ENCODE results near the gene DYNC1I1. TPM values are rescaled to one million over a fixed set of nuclear protein-coding genes. Genes with fewer than 3 reads are reported as not detected.
A peak's percentile ranks its signal among the peaks of the same experiment; 100 is the strongest.

DYNC1I1 gene
- total and polyA plus RNA-seq, 2 experiments from 2014 or later, result 1.4 to 4.1 TPM

DNA sequence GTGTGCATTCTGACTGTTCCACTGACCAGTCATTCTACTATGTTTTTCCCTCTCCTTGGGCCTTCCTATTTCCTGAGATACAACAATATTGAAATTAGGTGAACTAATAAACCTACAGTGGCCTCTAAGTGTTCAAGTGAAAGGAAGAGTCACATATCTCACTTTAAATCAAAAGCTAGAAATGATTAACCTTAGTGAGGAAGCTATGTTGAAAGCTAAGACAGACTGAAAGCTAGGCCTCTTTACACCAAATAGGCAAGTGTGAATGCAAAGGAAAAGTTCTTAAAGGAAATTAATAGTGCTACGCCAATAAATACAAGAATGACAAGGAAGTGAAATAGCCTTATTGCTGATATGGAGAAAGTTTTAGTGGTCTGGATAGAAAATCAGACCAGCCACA, 5.7 kb upstream of the DYNC1I1 start (continued):
- TF ChIP-seq, protein P1, sequence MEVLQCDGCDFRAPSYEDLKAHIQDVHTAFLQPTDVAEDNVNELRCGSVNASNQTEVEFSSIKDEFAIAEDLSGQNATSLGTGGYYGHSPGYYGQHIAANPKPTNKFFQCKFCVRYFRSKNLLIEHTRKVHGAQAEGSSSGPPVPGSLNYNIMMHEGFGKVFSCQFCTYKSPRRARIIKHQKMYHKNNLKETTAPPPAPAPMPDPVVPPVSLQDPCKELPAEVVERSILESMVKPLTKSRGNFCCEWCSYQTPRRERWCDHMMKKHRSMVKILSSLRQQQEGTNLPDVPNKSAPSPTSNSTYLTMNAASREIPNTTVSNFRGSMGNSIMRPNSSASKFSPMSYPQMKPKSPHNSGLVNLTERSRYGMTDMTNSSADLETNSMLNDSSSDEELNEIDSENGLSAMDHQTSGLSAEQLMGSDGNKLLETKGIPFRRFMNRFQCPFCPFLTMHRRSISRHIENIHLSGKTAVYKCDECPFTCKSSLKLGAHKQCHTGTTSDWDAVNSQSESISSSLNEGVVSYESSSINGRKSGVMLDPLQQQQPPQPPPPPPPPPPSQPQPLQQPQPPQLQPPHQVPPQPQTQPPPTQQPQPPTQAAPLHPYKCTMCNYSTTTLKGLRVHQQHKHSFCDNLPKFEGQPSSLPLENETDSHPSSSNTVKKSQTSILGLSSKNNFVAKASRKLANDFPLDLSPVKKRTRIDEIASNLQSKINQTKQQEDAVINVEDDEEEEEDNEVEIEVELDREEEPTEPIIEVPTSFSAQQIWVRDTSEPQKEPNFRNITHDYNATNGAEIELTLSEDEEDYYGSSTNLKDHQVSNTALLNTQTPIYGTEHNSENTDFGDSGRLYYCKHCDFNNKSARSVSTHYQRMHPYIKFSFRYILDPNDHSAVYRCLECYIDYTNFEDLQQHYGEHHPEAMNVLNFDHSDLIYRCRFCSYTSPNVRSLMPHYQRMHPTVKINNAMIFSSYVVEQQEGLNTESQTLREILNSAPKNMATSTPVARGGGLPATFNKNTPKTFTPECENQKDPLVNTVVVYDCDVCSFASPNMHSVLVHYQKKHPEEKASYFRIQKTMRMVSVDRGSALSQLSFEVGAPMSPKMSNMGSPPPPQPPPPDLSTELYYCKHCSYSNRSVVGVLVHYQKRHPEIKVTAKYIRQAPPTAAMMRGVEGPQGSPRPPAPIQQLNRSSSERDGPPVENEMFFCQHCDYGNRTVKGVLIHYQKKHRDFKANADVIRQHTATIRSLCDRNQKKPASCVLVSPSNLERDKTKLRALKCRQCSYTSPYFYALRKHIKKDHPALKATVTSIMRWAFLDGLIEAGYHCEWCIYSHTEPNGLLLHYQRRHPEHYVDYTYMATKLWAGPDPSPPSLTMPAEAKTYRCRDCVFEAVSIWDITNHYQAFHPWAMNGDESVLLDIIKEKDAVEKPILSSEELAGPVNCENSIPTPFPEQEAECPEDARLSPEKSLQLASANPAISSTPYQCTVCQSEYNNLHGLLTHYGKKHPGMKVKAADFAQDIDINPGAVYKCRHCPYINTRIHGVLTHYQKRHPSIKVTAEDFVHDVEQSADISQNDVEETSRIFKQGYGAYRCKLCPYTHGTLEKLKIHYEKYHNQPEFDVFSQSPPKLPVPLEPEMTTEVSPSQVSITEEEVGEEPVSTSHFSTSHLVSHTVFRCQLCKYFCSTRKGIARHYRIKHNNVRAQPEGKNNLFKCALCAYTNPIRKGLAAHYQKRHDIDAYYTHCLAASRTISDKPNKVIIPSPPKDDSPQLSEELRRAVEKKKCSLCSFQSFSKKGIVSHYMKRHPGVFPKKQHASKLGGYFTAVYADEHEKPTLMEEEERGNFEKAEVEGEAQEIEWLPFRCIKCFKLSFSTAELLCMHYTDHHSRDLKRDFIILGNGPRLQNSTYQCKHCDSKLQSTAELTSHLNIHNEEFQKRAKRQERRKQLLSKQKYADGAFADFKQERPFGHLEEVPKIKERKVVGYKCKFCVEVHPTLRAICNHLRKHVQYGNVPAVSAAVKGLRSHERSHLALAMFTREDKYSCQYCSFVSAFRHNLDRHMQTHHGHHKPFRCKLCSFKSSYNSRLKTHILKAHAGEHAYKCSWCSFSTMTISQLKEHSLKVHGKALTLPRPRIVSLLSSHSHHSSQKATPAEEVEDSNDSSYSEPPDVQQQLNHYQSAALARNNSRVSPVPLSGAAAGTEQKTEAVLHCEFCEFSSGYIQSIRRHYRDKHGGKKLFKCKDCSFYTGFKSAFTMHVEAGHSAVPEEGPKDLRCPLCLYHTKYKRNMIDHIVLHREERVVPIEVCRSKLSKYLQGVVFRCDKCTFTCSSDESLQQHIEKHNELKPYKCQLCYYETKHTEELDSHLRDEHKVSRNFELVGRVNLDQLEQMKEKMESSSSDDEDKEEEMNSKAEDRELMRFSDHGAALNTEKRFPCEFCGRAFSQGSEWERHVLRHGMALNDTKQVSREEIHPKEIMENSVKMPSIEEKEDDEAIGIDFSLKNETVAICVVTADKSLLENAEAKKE (CRISPR knock-in tag; IDR thresholded peaks at IDR 0.05), result no peak
- no peak for TF ChIP-seq CREB1 (CRISPR knock-in tag; IDR thresholded peaks at IDR 0.05; ENCODE audit: low read depth)

DNA sequence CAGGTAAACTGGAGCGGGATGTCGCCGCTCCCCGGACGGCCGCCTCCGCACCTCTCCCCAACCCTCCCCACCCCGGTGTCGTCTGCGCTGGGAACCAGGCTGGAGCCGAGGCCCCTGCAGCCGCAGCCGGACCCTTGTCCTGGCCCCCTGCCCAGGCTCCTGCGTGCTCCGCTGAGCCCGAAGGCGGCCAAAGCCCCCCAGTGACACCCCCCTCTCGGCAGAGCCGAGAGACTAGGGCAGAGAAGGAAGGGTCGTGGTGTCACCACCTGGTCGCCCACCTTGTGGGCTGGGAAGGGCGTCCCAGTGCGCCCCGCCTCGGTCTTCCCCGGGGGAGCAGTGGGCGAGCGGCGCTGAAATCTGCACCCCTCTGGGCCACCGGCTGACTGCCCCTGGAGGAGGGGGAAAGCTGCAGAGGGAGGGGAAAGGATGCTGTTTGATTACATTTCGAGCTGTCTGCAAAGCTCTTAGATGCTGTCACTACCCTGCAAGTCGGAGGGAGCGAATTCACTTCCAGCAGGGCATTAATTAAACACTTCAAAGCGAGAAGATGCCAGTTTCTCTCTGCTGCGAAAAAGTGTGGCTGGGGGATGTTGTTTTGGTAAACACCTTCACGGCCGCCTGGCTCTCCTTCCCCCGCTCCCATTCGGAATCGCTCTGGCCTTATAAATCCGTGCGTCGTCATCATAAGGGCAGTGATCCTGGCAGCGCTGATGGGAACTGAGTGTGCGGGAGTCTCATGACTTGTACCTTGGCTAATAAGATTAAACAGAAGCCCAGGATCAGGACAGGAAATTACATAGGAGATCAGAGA, 622 bp downstream of the DYNC1I1 start:
- peaks cover 18% of the 10 kb centered on the region for H3K4me1 ChIP-seq (ENCODE audit: insufficient read depth)
- H4K20me1 ChIP-seq (replicated peaks; ENCODE audit: insufficient read depth), result no peaks in the 10 kb centered on the region
- peak overlapping the region; percentile 95 for H2AFZ ChIP-seq
- Mint-ChIP-seq H3K27ac (no peak overlapping the region), H3K27me3 (ENCODE audit: insufficient read depth, low read depth, poor library complexity) (peaks cover 26% of the 10 kb centered on the region), H3K36me3 (ENCODE audit: low read depth) (no peaks in the 10 kb centered on the region), H3K4me3 (peak overlapping the region; percentile 72), H3K9me3 (no peaks in the 10 kb centered on the region), H3K4me1 (peaks cover 20% of the 10 kb centered on the region)
- H3F3A ChIP-seq (replicated peaks; ENCODE audit: low read depth), result no peaks in the 10 kb centered on the region
- ATAC-seq (peak; percentile 70), DNase-seq (ENCODE audit: low spot score) (peak; percentile 54)
- H3K4me3 ChIP-seq, result peak overlapping the region; percentile 86
- TF ChIP-seq, protein P2, sequence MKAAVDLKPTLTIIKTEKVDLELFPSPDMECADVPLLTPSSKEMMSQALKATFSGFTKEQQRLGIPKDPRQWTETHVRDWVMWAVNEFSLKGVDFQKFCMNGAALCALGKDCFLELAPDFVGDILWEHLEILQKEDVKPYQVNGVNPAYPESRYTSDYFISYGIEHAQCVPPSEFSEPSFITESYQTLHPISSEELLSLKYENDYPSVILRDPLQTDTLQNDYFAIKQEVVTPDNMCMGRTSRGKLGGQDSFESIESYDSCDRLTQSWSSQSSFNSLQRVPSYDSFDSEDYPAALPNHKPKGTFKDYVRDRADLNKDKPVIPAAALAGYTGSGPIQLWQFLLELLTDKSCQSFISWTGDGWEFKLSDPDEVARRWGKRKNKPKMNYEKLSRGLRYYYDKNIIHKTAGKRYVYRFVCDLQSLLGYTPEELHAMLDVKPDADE (IDR thresholded peaks at IDR 0.05), result no peak
- TF ChIP-seq NANOG (IDR thresholded peaks at IDR 0.05; ENCODE audit: borderline replicate concordance), result no peak
- peak overlapping the region; percentile 98 for H3K4me2 ChIP-seq
- peaks cover 30% of the 10 kb centered on the region for H3K27me3 ChIP-seq (ENCODE audit: insufficient read depth)
- no peak overlapping the region for H3K27ac ChIP-seq (ENCODE audit: low read depth)
- H3K36me3 ChIP-seq (ENCODE audit: insufficient read depth), result no peaks in the 10 kb centered on the region
- no peaks in the 10 kb centered on the region for H3K79me2 ChIP-seq (replicated peaks; ENCODE audit: insufficient read depth)
- no peaks in the 10 kb centered on the region for H3K9me2 ChIP-seq (ENCODE audit: insufficient read depth)

Measured in GM23338 (cell line).